Cardiac fibroblast (primary cell): Measurements from ENCODE around the gene TREML1.

Experiments
- DNase-seq, 2 donors: peaks; one replicate each; pipeline versions ENCODE4 v3.0.0 to v3.0.0-alpha.2; 2010; ENCODE audit warnings: low read depth in 2 of 2
- H3K4me3 ChIP-seq, 2 donors: replicated peaks in 1 of 2; 1 replicate in 1 of 2; 2 replicates in 1 of 2; pipeline ENCODE4 v1.5.1; 2011; ENCODE audit warnings: low read depth in 2 of 2, low read length in 2 of 2, mild to moderate bottlenecking in 2 of 2, moderate library complexity in 1 of 2
- TF ChIP-seq, protein P1 (sequence below): IDR thresholded peaks from one replicate; pipeline ENCODE4 v1.5.1; 2011; ENCODE audit warnings: low read depth, mild to moderate bottlenecking, low read length, inconsistent platforms

Gene TREML1

DNA sequence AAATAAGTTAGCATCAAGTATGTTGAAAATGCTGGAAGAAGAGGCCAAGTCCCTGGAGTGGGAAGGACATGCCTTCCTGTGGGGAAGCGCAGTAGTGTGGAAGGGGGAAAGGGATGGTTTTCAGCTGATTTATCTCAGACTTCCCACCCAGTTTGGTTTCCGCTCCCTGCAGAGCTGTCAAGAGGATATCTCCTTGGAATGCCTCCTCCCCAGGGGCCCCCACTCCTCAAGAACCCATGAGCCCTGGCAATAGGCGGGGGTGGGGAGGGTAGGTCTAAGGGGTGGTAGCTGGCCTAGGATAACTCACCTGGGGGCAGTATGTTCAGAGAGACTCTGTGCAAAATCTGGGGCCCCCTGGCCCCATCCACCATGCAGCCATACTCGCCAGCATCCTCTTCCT is 696 bp downstream of the TREML1 start:
- no peak for DNase-seq
- TF ChIP-seq, protein P1, sequence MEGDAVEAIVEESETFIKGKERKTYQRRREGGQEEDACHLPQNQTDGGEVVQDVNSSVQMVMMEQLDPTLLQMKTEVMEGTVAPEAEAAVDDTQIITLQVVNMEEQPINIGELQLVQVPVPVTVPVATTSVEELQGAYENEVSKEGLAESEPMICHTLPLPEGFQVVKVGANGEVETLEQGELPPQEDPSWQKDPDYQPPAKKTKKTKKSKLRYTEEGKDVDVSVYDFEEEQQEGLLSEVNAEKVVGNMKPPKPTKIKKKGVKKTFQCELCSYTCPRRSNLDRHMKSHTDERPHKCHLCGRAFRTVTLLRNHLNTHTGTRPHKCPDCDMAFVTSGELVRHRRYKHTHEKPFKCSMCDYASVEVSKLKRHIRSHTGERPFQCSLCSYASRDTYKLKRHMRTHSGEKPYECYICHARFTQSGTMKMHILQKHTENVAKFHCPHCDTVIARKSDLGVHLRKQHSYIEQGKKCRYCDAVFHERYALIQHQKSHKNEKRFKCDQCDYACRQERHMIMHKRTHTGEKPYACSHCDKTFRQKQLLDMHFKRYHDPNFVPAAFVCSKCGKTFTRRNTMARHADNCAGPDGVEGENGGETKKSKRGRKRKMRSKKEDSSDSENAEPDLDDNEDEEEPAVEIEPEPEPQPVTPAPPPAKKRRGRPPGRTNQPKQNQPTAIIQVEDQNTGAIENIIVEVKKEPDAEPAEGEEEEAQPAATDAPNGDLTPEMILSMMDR = no peak
- no peak overlapping the region for H3K4me3 ChIP-seq

DNA sequence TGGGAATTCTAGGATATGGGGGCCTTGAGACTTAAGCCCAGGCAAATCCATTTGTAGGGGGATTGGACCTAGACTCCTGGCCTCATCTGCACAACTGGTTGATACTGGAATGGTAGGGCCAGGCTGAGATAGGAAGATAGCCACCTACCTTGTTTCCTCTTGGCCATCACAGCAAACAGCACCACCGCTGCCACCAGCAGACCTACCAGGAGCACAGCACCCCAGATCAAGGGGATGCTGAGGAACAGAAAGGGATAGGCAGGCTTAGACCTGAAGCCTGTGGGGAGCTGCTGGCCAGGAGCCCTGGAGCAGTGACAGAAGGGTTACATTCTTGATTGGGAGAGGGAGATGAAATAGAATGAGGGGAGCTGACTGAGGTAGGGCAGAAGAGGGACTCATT is 3.5 kb downstream of the TREML1 start:
- TF ChIP-seq, protein P1 = no peak
- no peak for DNase-seq

DNA sequence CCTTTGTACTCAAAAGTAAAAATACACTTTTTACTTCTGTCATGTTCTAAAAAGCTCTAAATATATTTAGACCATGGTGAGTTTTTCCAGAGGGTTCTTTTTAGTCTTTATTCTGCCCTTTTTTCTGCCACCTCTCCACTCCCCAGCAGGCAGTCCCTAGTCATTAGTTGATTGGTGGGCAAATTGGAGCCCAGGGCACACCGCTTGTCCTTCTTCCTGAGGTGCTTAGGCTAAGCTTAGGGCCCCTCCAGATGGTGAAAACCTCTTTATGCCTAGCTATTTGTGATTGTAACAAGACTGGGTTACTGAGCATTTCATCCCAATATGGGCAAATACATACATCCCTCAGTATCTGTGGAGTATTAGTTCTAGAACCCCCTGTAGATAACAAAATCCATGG is 6.2 kb downstream of the TREML1 start:
- DNase-seq = no peak
- H3K4me3 ChIP-seq = no peak overlapping the region
- TF ChIP-seq, protein P1 = no peak

More for the DNA sequence above, 3.5 kb downstream of the TREML1 start:
- no peak overlapping the region for H3K4me3 ChIP-seq

DNA sequence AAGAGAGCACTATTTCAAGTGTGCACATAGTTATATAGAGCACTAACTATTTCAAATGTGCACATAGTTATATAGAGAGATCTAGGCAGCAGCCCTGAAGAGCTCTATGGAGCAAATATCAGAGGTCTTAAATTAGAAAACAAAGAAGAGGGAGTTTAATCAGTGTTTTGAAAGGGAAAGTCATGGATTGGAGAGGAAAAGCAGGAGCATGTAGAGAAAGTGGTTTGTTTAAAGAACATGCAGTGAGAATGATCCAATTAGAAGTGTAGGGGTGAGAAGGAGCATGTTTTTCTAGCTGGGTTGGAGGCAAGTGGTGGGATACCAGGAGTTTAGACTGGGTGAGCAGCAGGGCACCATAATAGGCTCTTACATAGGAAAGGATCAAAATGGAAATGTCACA is 17.2 kb downstream of the TREML1 start:
- H3K4me3 ChIP-seq = no peak overlapping the region
- no peak for DNase-seq
- TF ChIP-seq, protein P1 = no peak

DNA sequence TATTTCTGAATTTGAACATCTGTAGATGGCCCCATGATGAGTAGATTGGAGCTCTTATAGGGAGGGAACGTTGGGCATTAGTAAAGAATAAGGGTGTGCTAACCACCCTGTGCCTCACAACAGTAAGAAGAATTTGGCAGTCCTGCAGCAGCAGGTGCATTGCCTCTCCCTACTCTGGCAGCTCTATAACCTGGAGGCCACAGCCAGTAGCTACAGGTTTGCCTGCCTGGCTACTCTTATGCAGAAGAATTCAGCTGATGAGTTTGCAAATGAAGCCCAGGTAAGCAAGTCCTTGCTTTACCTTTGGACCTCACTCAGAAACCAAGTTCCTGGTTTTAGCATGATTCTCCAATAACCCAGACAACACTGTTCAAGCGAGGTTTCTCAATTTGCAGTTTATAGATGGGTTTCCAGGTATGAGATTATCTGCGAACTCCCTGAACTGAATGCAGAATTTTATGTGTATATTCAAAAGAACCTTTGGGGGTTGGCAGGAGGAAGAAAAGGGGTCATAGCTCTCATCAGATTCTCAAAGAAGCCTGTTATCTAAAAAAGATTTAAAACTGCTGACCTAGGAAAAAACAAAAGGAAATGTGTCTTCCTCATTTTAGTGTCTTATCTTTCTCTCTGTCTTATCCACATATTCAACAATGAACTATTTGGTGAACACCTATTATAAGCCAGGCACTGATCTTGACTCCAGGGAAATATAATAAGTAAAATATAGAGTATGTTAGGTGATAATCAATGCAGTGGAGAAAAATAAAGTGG is 18.9 kb downstream of the TREML1 start:
- no peak overlapping the region for H3K4me3 ChIP-seq
- TF ChIP-seq, protein P1 = no peak
- no peak for DNase-seq

DNA sequence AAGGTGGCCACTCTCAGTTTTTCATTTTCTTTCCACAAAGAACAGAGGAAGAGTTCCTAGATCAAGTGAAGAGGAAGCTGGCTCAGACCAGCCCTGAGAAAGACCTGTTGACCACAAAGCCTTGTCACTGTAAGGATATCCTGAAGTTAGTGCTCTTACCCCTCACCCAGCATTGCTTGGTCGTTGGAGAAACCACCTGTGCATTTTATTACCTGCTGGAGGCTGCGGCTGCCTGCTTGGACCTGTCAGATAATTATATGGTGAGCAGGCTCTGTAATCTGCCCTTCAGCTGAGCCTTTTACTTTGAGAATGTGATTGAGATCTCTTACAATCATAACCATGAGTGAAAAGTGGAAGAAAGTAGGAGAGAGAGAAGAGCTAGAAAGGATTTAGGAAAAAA is 21.9 kb downstream of the TREML1 start:
- TF ChIP-seq, protein P1 = no peak
- no peak for DNase-seq
- H3K4me3 ChIP-seq = no peak overlapping the region

DNA sequence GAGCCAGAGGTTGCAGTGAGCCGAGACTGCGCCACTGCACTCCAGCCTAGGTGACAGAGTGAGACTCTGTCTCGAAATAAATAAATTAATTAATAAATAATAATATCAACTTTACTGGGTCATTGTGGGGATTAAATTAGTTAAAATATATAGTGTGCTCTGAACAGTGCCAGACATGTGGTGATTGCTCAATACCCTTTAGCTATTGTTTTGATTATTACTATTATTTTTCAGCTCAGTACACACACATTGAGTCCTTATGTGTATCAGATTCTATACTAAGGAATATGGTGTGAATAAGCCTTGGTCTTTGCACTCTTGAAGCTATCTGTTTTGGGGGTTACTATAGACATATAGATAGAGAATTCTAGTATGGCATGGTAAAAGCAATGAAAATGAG is 28.9 kb downstream of the TREML1 start:
- DNase-seq = no peak
- TF ChIP-seq, protein P1 = no peak
- H3K4me3 ChIP-seq = no peak overlapping the region
